Measurements from ENCODE around the gene KAZN.

KAZN gene

DNA sequence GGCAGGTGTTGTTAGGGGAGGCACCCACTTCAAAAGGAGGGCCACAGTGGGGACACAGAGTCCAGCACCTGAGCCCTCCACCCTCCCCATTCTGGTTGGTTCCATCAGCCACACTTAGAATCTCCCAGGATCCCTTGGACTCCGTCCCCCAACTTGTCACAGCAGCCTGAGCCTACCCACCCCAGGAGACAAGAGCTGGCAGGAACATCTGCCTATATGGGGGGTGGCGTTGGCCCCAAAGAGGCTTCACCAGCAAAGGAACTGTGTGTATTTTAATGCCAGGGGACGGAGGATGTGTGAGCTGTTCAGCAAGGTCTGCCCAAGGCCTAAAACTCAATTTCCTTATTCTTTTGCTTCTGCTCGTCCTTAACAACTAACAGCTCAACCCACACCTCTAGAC, 468.7 kb downstream of the KAZN start:
- Mint-ChIP-seq H3K36me3 (ENCODE audit: low read depth) (no peaks in the 10 kb centered on the region), H3K4me1 (ENCODE audit: low read depth) (peaks cover 1% of the 10 kb centered on the region), H3K4me3 (no peak overlapping the region), H3K9me3 (peaks cover 3% of the 10 kb centered on the region), H3K27ac (no peak overlapping the region), H3K27me3 (no peaks in the 10 kb centered on the region)
- no peak for DNase-seq

DNA sequence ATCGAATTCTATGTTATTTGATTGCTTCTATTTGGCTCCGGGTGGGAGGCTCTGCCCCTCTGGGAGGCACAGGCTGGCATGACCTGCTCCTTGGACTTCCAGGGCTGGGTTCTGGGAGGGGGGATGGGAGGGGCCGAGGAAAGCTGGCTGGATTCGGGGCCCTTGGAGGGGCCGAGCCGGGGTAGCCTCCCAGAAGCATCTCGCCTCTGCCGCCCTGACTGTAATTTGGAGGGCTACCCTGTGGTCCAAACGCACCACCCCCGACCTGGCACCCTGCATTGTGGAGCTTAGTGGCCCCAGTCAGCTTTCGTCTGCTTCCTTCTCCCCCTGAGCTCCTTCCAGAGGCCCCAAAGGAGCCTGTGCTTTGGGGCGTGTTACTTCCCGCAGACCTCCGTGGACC, 469.7 kb downstream of the KAZN start:
- Mint-ChIP-seq H3K36me3 (ENCODE audit: low read depth) (no peaks in the 10 kb centered on the region), H3K9me3 (no peaks in the 10 kb centered on the region), H3K4me3 (no peak overlapping the region), H3K27me3 (no peaks in the 10 kb centered on the region), H3K27ac (no peak overlapping the region), H3K4me1 (ENCODE audit: low read depth) (peaks cover 1% of the 10 kb centered on the region)
- no peak for DNase-seq

GRCh38 chr1:15068997-15069396, 470.5 kb downstream of the KAZN start:
- no peak overlapping the region for H3K27ac Mint-ChIP-seq

DNA sequence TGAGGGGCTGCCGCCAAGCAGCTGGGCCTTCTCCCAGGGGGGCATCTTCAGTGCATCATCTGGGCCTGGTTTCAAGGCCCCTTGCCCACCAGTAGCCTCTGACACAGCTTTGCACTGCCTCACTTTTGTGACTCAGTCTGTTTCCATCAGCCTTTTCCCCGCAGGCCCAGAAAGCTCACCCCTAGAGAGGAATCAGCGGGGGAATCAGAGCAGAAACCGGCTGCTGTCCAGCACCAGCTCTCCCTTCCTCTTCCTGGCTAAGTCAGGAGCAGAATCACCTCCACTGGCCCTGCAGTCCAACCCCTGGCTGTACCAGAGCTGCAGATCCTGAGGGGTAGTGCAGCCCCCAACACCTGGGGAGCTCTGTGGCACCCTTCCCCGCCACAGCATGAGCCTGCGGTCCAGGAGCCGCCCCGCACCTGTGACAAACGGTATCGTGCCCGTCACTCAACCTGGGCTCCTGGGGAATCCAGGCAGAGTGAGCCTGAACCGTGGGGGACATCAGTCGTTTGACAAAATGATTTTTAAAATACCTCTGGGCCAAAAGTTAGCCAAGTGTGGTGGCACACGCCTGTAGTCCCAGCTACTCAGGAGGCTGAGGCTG, 471.8 kb downstream of the KAZN start:
- no peaks in the 10 kb centered on the region for H3K27me3 Mint-ChIP-seq
- no peaks in the 10 kb centered on the region for H3K9me3 Mint-ChIP-seq
- H3K36me3 Mint-ChIP-seq (ENCODE audit: low read depth), result no peaks in the 10 kb centered on the region
- H3K27ac Mint-ChIP-seq, result no peak overlapping the region
- no peak for DNase-seq
- no peak overlapping the region for H3K4me3 Mint-ChIP-seq
- H3K4me1 Mint-ChIP-seq (ENCODE audit: low read depth), result peaks cover 1% of the 10 kb centered on the region

More at GRCh38 chr1:15068997-15069396, 470.5 kb downstream of the KAZN start:
- H3K36me3 Mint-ChIP-seq (ENCODE audit: low read depth), result no peaks in the 10 kb centered on the region
- peaks cover 1% of the 10 kb centered on the region for H3K4me1 Mint-ChIP-seq (ENCODE audit: low read depth)
- no peak overlapping the region for H3K4me3 Mint-ChIP-seq
- no peak for DNase-seq
- H3K9me3 Mint-ChIP-seq, result no peaks in the 10 kb centered on the region
- H3K27me3 Mint-ChIP-seq, result no peaks in the 10 kb centered on the region

- H3K27me3 Mint-ChIP-seq, result no peaks in the 10 kb centered on the region
- no peak overlapping the region for H3K27ac Mint-ChIP-seq
- no peaks in the 10 kb centered on the region for H3K9me3 Mint-ChIP-seq
- H3K4me3 Mint-ChIP-seq, result no peak overlapping the region
- DNase-seq, result no peak
- H3K36me3 Mint-ChIP-seq (ENCODE audit: low read depth), result no peaks in the 10 kb centered on the region
- H3K4me1 Mint-ChIP-seq (ENCODE audit: low read depth), result no peaks in the 10 kb centered on the region
Measured at GRCh38 chr1:15071936-15072335, 473.5 kb downstream of the KAZN start.

GRCh38 chr1:15073799-15074308, 475.4 kb downstream of the KAZN start:
- H3K27ac Mint-ChIP-seq, result no peak overlapping the region
- no peaks in the 10 kb centered on the region for H3K27me3 Mint-ChIP-seq
- H3K9me3 Mint-ChIP-seq, result no peaks in the 10 kb centered on the region
- no peak overlapping the region for H3K4me3 Mint-ChIP-seq
- H3K4me1 Mint-ChIP-seq (ENCODE audit: low read depth), result no peaks in the 10 kb centered on the region
- no peaks in the 10 kb centered on the region for H3K36me3 Mint-ChIP-seq (ENCODE audit: low read depth)
- DNase-seq, result no peak

DNA sequence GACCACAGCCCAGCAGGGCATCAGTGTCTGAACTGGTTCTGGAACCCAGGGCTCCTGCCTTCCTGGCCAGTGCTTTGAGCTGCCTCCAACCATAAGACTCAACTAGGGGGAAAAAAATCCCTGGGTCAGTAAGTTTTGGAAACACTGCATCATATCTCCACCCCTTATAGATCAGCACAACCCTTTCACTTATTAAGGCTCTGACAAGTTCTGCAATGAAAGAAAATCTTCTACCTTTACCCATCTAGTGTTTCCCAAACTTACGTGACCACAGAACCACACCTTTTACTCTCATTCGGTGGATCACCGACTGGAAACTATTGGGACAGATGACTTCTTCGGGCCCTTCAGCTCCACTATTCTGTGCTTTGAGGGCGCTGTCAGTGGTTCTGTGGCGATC, 476.7 kb downstream of the KAZN start:
- no peak for DNase-seq
- H3K27me3 Mint-ChIP-seq, result no peaks in the 10 kb centered on the region
- H3K9me3 Mint-ChIP-seq, result no peaks in the 10 kb centered on the region
- no peak overlapping the region for H3K4me3 Mint-ChIP-seq
- no peaks in the 10 kb centered on the region for H3K4me1 Mint-ChIP-seq (ENCODE audit: low read depth)
- H3K27ac Mint-ChIP-seq, result no peak overlapping the region
- no peaks in the 10 kb centered on the region for H3K36me3 Mint-ChIP-seq (ENCODE audit: low read depth)

- Mint-ChIP-seq H3K27ac (no peak overlapping the region), H3K27me3 (no peaks in the 10 kb centered on the region), H3K4me1 (ENCODE audit: low read depth) (no peaks in the 10 kb centered on the region), H3K4me3 (no peak overlapping the region), H3K9me3 (no peaks in the 10 kb centered on the region), H3K36me3 (ENCODE audit: low read depth) (no peaks in the 10 kb centered on the region)
- DNase-seq, result no peak
Measured at GRCh38 chr1:15075817-15076216, 477.3 kb downstream of the KAZN start.

GRCh38 chr1:15076807-15077206, 478.3 kb downstream of the KAZN start:
- Mint-ChIP-seq H3K4me3 (no peak overlapping the region), H3K4me1 (ENCODE audit: low read depth) (no peaks in the 10 kb centered on the region), H3K27ac (no peak overlapping the region), H3K36me3 (ENCODE audit: low read depth) (no peaks in the 10 kb centered on the region), H3K27me3 (no peaks in the 10 kb centered on the region), H3K9me3 (no peaks in the 10 kb centered on the region)
- DNase-seq, result no peak

GRCh38 chr1:15077384-15077783, 478.9 kb downstream of the KAZN start:
- no peaks in the 10 kb centered on the region for H3K27me3 Mint-ChIP-seq
- no peak overlapping the region for H3K4me3 Mint-ChIP-seq
- DNase-seq, result no peak
- no peaks in the 10 kb centered on the region for H3K4me1 Mint-ChIP-seq (ENCODE audit: low read depth)
- H3K36me3 Mint-ChIP-seq (ENCODE audit: low read depth), result no peaks in the 10 kb centered on the region
- no peak overlapping the region for H3K27ac Mint-ChIP-seq
- no peaks in the 10 kb centered on the region for H3K9me3 Mint-ChIP-seq

DNA sequence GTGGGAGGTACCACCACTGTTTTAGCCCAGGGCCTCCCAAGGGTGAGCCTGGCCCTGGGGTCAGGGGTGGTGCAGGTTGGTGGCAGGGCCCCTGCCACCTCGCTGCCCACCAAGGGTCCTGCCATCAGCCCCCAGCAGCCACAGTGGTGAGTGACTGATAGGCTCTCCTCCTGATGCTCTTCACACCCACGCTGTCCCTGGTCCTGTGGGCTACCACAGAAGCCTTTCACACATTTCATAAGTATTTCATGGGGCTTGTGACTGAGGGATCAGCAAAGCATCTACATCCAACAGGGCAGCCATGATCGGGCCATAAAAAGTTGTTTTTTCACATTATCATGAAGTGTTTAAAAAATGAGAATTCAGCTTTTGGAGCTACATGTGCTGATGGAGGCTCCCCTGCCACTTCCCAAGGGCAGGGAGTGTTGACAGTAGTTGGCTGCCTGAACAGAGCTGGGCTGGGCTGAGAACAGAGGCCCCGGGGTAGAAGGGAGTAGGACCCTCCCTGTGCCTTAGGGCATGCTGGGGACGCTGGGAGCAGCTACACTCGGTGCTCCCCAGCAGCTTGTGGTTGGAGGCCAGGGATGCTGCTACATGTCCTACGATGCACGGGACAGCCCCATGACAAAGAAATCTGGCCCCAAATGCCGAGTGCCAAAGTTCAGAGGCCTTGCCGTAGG, 482.0 kb downstream of the KAZN start:
- Mint-ChIP-seq H3K27ac (no peak overlapping the region), H3K27me3 (no peaks in the 10 kb centered on the region), H3K36me3 (ENCODE audit: low read depth) (no peaks in the 10 kb centered on the region), H3K4me3 (no peak overlapping the region), H3K9me3 (no peaks in the 10 kb centered on the region), H3K4me1 (ENCODE audit: low read depth) (no peaks in the 10 kb centered on the region)
- no peak for DNase-seq

DNA sequence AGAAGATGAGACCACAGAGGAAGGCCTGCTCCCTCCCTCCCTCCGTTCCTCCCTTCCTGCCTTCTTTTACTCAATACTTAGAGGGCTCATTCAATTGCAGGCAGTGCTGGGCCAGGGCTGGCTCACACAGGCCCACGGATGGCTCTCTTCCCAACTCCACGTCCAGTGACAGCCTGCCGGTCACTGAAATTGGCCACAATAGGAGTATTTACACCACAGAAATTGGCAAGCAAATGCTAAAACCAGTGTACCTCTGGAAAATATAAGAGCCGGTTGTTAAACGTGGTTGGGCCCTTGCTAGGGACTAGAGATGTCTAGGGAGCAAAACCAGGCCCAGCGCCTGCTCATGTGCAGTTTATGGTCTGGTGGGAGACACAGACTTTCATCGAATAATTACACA, 482.6 kb downstream of the KAZN start:
- H3K36me3 Mint-ChIP-seq (ENCODE audit: low read depth), result no peaks in the 10 kb centered on the region
- no peak for DNase-seq
- H3K27me3 Mint-ChIP-seq, result no peaks in the 10 kb centered on the region
- no peak overlapping the region for H3K27ac Mint-ChIP-seq
- no peak overlapping the region for H3K4me3 Mint-ChIP-seq
- no peaks in the 10 kb centered on the region for H3K9me3 Mint-ChIP-seq
- H3K4me1 Mint-ChIP-seq (ENCODE audit: low read depth), result no peaks in the 10 kb centered on the region

DNA sequence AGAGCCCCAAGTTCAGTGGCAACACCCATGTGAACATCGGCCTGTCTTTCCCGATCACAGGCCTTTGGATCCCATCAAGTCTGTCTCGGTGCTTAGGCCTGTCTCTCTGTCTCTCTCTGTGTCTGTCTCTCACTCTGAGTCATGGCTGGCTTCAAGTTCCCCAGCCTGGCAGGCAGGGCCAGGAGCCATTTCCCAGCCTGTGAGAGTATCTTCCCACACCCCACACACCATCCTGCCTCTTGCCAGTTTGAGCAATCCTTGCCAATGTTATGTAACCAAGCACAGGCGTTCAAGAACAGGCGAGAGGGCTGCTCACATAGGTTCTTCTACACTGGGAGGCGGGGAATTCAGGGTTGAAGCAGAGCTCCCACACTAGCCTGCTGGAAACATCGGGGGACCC, 485.1 kb downstream of the KAZN start:
- H3K9me3 Mint-ChIP-seq, result no peaks in the 10 kb centered on the region
- H3K36me3 Mint-ChIP-seq (ENCODE audit: low read depth), result no peaks in the 10 kb centered on the region
- H3K27ac Mint-ChIP-seq, result no peak overlapping the region
- H3K4me1 Mint-ChIP-seq (ENCODE audit: low read depth), result no peaks in the 10 kb centered on the region
- H3K27me3 Mint-ChIP-seq, result no peaks in the 10 kb centered on the region
- no peak for DNase-seq
- H3K4me3 Mint-ChIP-seq, result no peak overlapping the region

GRCh38 chr1:15088281-15088971, 489.9 kb downstream of the KAZN start:
- DNase-seq, result no peak
- Mint-ChIP-seq H3K27ac (no peak overlapping the region), H3K27me3 (peaks cover 5% of the 10 kb centered on the region), H3K9me3 (no peaks in the 10 kb centered on the region), H3K36me3 (ENCODE audit: low read depth) (no peaks in the 10 kb centered on the region), H3K4me1 (ENCODE audit: low read depth) (peaks cover 8% of the 10 kb centered on the region), H3K4me3 (no peak overlapping the region)
